Activated naive CD8-positive, alpha-beta T cell treated with anti-CD3 and anti-CD28 coated beads for 36 hours (primary cell): ENCODE measurements around the gene C5orf24. TPM values are rescaled to one million over a fixed set of nuclear protein-coding genes. Genes with fewer than 3 reads are reported as not detected.
"Not testable (repeated sequence)": the region's sequence is repeated elsewhere in the genome, so short reads cannot be mapped to it uniquely, and the experiment has no call there.

Experiments
- DNase-seq: peaks from one replicate; pipeline ENCODE4 v3.0.0; 2021
- H3K27ac Mint-ChIP-seq: one replicate; pipeline ENCODE4 v1.8.0; 2022; ENCODE audit warnings: mild to moderate bottlenecking, moderate library complexity, mixed read lengths
- H3K27me3 Mint-ChIP-seq: one replicate; pipeline ENCODE4 v1.8.0; 2022; ENCODE audit warnings: mild to moderate bottlenecking, mixed read lengths
- H3K36me3 Mint-ChIP-seq: one replicate; pipeline ENCODE4 v1.8.0; 2021; ENCODE audit warnings: mild to moderate bottlenecking, mixed read lengths
- H3K4me1 Mint-ChIP-seq: one replicate; pipeline ENCODE4 v1.8.0; 2021; ENCODE audit warnings: mixed read lengths
- H3K4me3 Mint-ChIP-seq: one replicate; pipeline ENCODE4 v1.8.0; 2022; ENCODE audit warnings: mild to moderate bottlenecking, moderate library complexity, mixed read lengths
- H3K9me3 Mint-ChIP-seq: one replicate; pipeline ENCODE4 v1.8.0; 2022; ENCODE audit warnings: mixed read lengths
- total RNA-seq, 2 experiments: library from RNA; stranded (reverse); gene quantifications; one replicate each; pipeline ENCODE4 v1.2.3, GENCODE V29; 2021

C5orf24 gene
- total RNA-seq, 2 experiments from 2014 or later: 24.1 to 30.5 TPM

DNA sequence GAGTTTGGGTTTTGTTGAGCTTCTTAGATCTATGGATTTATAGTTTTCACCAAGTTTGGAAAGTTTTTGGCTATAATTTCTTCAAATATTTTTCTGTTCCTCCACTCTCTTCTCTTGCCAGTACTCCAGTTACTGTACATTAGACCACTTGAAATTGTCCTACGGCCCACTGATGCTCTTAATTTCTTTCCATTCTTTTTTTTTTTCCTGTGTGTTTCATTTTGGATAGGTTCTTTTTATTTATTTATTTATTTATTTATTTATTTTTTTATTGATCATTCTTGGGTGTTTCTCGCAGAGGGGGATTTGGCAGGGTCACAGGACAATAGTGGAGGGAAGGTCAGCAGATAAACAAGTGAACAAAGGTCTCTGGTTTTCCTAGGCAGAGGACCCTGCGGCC is 35.2 kb downstream of the C5orf24 start:
- peaks cover 33% of the 10 kb centered on the region for H3K4me1 Mint-ChIP-seq
- H3K36me3 Mint-ChIP-seq: peaks cover 11% of the 10 kb centered on the region
- H3K27me3 Mint-ChIP-seq, H3K9me3 Mint-ChIP-seq, H3K27ac Mint-ChIP-seq, H3K4me3 Mint-ChIP-seq, DNase-seq: not testable (repeated sequence)

DNA sequence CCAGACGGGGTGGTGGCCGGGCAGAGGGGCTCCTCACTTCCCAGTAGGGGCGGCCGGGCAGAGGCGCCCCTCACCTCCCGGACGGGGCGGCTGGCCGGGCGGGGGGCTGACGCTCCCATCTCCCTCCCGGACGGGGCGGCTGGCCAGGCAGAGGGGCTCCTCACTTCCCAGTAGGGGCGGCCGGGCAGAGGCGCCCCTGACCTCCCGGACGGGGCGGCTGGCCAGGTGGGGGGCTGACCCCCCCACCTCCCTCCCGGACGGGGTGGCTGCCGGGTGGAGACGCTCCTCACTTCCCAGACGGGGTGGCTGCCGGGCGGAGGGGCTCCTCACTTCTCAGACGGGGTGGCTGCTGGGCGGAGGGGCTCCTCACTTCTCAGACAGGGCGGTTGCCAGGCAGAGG is 35.9 kb downstream of the C5orf24 start:
- H3K9me3 Mint-ChIP-seq, DNase-seq, H3K4me3 Mint-ChIP-seq, H3K27ac Mint-ChIP-seq, H3K27me3 Mint-ChIP-seq, H3K36me3 Mint-ChIP-seq: not testable (repeated sequence)
- H3K4me1 Mint-ChIP-seq: peaks cover 25% of the 10 kb centered on the region

DNA sequence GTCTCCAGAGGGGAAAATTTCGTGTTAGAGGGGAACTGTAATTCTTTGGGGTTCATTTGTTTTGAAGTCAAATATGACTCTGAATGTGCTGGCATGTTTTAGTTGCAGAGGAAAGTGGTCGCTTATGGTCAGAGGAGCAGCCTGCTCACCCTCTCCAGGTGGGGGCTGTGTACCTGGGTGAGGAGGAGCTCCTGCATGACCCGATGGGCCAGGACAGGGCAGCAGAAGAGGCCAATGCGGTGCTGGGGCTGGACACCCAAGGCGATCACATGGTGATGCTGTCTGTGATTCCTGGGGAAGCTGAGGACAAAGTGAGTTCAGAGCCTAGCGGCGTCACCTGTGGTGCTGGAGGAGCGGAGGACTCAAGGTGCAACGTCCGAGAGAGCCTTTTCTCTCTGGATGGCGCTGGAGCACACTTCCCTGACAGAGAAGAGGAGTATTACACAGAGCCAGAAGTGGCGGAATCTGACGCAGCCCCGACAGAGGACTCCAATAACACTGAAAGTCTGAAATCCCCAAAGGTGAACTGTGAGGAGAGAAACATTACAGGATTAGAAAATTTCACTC is 41.9 kb downstream of the C5orf24 start:
- Mint-ChIP-seq H3K27me3 (no peaks in the 10 kb centered on the region), H3K27ac (no peak overlapping the region), H3K4me3 (no peak overlapping the region), H3K9me3 (no peaks in the 10 kb centered on the region), H3K36me3 (peaks cover 12% of the 10 kb centered on the region), H3K4me1 (peaks cover 7% of the 10 kb centered on the region)
- no peak for DNase-seq

DNA sequence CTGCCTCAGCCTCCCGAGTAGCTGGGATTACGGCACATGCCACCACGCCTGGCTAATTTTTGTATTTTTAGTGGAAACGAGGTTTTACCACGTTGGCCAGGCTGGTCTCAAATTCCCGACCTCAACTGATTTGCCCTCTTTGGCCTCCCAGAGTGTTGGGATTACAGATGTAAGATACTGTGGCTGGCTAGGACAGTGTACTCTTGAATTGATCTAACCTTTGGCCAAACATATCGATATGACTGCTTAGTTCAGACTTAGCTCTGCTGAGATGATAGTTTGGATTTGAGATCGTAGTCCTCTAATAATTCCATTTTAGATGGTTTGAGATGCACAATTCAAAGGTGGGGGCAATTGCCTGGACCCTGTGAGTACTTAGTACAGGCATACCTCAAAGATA is 43.6 kb downstream of the C5orf24 start:
- Mint-ChIP-seq H3K27ac (no peak overlapping the region), H3K4me1 (peaks cover 7% of the 10 kb centered on the region), H3K36me3 (peaks cover 12% of the 10 kb centered on the region), H3K27me3 (no peaks in the 10 kb centered on the region), H3K4me3 (no peak overlapping the region), H3K9me3 (no peaks in the 10 kb centered on the region)
- DNase-seq: no peak

DNA sequence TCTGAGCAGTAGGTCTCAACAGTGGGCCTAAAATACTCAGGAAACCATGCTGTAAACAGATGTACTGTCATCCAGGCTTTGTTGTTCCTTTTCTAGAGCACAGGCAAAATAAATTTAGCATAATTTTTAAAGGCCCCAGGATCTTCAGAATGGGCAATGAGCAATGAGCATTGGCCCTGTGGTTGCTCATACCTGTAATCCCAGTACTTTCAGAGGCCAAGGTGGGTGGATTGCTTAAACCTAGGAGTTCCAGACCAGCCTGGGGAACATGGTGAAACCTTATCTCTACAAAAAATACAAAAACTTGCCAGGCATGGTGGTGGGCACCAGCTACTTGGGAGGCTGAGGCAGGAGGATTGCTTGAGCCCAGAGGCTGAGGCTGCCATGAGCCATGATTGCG is 45.7 kb downstream of the C5orf24 start:
- peaks cover 5% of the 10 kb centered on the region for H3K4me1 Mint-ChIP-seq
- peaks cover 12% of the 10 kb centered on the region for H3K36me3 Mint-ChIP-seq
- H3K27ac Mint-ChIP-seq: no peak overlapping the region

DNA sequence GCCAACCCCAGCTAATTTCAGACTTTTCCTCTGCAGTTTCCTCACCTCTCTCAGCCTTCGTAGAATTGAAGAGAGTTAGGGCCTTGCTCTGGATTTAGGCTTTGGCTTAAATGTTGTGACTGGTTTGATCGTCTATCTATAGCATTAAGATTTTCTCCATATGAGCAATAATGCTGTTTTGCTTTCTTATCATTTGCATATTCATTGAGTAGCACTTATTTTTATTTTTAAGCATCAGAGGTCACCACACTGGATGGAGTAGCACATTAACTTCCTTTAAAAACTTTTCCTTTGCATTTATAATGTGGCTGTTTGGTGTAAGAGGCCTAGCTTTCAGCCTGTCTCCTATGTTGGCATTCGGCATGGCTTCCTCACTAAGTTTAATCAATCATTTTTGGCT is 46.5 kb downstream of the C5orf24 start:
- Mint-ChIP-seq H3K27ac (no peak overlapping the region), H3K4me1 (peaks cover 5% of the 10 kb centered on the region), H3K4me3 (no peak overlapping the region), H3K36me3 (peaks cover 12% of the 10 kb centered on the region), H3K27me3 (no peaks in the 10 kb centered on the region), H3K9me3 (no peaks in the 10 kb centered on the region)
- DNase-seq: no peak

More for the DNA sequence above, 45.7 kb downstream of the C5orf24 start:
- H3K4me3 Mint-ChIP-seq: no peak overlapping the region
- no peaks in the 10 kb centered on the region for H3K9me3 Mint-ChIP-seq
- H3K27me3 Mint-ChIP-seq: no peaks in the 10 kb centered on the region
- no peak for DNase-seq

DNA sequence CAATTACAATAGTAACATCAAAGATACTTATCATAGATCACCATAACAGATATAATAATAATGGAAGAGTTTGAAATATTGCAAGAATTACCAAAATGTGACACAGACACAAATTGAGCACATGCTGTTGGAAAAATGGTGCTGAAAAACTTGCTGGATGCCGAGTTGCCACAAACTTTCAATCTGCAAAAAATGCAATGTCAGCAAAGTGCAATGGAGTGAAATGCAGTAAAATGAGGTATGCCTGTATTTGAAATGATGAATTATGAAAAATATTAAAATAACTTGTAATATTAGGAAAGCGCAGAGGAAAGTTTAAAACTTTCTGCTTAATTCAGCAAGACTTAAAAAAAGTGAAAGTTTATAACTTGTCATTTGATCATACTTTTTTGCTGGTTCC is 47.2 kb downstream of the C5orf24 start:
- Mint-ChIP-seq H3K9me3 (no peaks in the 10 kb centered on the region), H3K4me3 (no peak overlapping the region), H3K27ac (no peak overlapping the region), H3K27me3 (no peaks in the 10 kb centered on the region), H3K36me3 (peaks cover 12% of the 10 kb centered on the region), H3K4me1 (peaks cover 5% of the 10 kb centered on the region)
- DNase-seq: no peak

DNA sequence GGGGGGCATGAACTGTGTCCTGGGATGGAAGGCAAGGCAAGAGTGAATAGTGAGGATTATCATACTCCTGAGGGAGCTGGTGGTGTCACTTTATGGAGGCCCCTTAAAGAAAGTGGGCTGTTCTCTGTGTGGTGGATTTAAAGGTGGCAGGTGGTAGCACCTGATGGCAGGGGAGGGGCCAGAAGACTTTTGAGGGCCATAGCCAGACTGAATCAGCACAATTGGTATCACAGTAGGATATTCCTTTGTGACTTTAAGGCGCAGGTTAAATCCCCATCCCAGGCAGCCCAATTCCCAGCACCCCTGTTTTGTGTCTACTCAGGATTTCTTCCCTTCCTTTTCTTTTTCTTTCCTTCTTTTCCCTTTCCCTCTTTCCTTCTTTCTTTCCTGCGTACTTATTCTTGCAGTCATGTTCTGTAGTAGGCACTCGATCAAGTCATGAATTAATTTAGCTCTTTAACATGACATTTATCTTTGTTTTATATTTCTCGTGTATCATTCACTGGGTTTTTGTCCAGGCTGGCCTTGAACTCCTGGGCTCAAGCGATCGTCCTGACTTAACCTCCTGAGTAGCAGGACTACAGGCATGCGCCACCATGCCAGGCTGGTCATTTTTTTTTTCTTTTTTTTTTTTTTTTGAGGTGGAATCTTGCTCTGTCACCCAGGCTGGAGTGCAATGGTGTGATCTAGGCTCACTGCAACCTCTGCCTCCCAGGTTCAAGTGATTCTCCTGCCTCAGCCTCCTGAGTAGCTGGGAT is 48.2 kb downstream of the C5orf24 start:
- no peak overlapping the region for H3K27ac Mint-ChIP-seq
- H3K36me3 Mint-ChIP-seq: peaks cover 10% of the 10 kb centered on the region

DNA sequence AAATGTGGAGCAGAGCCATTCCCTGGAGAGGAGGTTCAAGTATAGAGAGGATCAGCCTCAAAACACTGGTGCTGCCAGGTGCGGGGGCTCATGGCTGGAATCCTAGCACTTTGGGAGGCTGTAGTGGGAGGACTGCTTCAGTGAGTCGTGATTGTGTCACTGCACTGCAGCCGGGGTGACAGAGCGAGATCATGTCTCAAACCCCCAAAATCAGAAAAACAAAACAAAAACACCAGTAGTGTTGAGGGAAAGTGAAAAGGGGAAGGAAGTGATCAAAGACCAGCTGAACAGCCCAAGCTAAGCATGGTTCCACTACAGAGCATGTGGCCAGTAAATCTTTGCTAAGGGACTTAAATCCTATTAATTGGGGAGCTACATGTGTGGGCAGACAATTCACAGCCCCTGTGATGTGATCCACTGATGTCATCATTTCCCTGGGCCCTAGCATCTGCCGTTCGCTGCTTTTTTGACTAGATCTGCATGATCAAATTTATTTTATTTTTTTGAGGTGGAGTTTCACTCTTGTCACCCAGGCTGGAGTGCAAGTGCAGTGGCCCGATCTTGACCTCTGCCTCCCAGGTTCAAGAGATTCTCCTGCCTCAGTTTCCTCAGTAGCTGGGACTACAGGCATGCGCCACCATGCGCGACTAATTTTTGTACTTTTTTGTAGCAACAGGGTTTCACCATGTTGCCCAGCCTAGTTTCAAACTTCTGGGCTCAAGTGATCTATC is 56.5 kb downstream of the C5orf24 start:
- Mint-ChIP-seq H3K27ac (peak overlapping the region; percentile 10), H3K4me1 (peaks cover 13% of the 10 kb centered on the region), H3K4me3 (no peak overlapping the region), H3K9me3 (no peaks in the 10 kb centered on the region), H3K27me3 (no peaks in the 10 kb centered on the region), H3K36me3 (peaks cover 5% of the 10 kb centered on the region)
- DNase-seq: no peak

More for the DNA sequence above, 48.2 kb downstream of the C5orf24 start:
- DNase-seq: no peak
- no peaks in the 10 kb centered on the region for H3K27me3 Mint-ChIP-seq
- H3K4me3 Mint-ChIP-seq: no peak overlapping the region
- H3K9me3 Mint-ChIP-seq: no peaks in the 10 kb centered on the region
- peaks cover 5% of the 10 kb centered on the region for H3K4me1 Mint-ChIP-seq

DNA sequence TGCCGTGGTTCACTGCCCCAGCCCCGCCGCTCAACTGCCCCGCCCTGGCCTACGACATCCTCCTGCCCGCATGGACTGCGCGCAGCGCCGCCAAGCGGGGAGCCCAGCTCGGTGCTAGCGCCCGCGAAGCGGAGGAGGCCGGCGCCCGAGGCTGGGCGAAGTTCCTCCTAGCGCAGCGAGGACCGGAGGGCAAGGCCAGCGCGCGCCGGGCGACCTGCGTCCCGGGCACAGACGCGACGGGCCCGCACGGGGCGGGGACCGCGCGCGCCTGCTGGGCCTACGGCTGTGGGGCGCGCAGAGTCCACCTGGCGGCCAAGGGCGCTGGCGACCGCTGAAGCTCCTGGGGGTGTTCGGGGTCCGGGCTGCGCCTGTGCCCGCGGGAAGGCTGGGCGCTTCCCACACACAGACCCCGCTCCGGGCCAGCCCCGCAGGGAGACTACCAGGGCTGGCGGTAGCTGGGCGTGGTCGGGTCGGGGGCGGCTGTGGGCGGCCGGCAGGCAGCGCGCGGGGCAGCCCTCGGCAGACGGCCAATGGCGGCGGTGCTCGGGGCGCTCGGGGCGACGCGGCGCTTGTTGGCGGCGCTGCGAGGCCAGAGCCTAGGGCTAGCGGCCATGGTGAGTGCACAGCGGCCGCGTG is 59.0 kb downstream of the C5orf24 start, which contains the start of gene PCBD2:
PCBD2 (plus strand) TSS at position 522 of the 636 bp plus-strand sequence; CDS start at position 531, 9 bp downstream.
- H3K4me3 Mint-ChIP-seq: peak within 1 kb of the TSS; percentile 95

DNA sequence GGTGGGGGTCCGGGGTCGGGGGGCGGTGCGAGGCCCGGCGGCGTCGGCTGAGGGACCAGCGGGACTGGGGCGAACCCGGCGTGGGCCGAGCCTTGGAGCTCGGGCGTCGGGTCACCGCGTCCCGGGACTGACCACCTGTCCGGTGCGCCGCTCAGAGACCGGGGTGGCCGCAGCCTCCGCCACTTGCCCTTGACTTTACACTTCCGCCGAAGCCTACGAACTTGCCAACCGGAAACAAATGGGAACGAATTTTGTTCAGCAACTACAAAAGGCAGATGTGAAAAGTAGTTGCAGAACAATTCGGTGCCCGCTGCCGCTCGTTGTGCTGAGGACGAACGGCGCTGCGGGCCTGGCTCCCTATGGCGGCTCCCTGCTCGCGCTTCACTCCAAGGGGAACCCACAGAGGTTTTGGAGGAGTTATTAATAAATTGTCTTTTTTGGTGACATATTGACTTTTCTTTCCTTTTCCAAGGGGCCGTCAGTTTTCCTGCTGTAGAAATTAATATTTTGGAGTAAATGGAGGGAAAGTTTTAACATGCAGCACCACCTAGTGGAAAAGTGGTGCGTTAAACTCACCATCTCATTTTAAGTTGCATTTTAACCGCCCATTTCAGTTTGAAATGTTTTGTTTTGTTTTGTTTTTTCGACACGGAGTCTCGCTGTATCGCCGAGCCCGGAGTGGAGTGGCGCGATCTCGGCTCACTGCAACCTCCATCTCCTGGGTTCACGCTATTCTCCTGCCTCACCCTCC is 59.7 kb downstream of the C5orf24 start:
- Mint-ChIP-seq H3K27me3 (no peaks in the 10 kb centered on the region), H3K36me3 (peaks cover 3% of the 10 kb centered on the region), H3K4me1 (peaks cover 17% of the 10 kb centered on the region), H3K27ac (peak overlapping the region; percentile 98), H3K9me3 (no peaks in the 10 kb centered on the region), H3K4me3 (peak overlapping the region; percentile 95)
- peak; percentile 69 for DNase-seq

More for the DNA sequence above, 59.0 kb downstream of the C5orf24 start, which contains the start of gene PCBD2:
- peak within 1 kb of the TSS; percentile 98 for H3K27ac Mint-ChIP-seq
- peaks cover 5% of the 10 kb centered on the region for H3K36me3 Mint-ChIP-seq
- peak; percentile 97 for DNase-seq
- H3K9me3 Mint-ChIP-seq: no peaks in the 10 kb centered on the region
- no peaks in the 10 kb centered on the region for H3K27me3 Mint-ChIP-seq
- peaks cover 13% of the 10 kb centered on the region for H3K4me1 Mint-ChIP-seq

DNA sequence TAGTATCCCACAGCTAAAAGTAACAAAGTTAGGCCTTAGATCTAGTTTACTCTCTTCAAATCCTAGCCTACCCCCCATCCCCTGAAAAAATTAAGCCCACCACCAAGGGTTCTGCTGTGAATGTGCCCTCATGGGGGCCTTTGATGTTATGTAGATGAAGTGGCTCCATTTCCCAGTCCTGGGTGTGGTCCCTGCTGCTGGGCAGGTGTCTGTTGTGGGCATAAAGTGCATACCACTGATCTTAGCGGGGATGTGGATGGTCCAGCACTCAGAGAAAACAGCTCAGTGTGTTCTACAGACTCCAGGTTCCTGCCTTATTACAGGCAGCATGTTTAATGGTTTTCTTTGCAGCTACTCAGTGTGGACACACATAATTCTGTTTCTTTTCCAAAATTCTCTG is 61.0 kb downstream of the C5orf24 start:
- Mint-ChIP-seq H3K36me3 (peaks cover 6% of the 10 kb centered on the region), H3K4me3 (no peak overlapping the region), H3K9me3 (no peaks in the 10 kb centered on the region), H3K4me1 (peaks cover 20% of the 10 kb centered on the region), H3K27me3 (no peaks in the 10 kb centered on the region), H3K27ac (peak overlapping the region; percentile 65)
- DNase-seq: no peak
